GM20000 (cell line): Measurements from ENCODE around the gene KCNMA1.

Experiments
- DNase-seq: peaks from one replicate; pipeline ENCODE4 v3.0.0; 2012; ENCODE audit warnings: low spot score
- TF ChIP-seq, protein P1 (sequence below): IDR thresholded peaks from 2 replicates; pipeline ENCODE4 v1.5.1; 2012; ENCODE audit warnings: mild to moderate bottlenecking, control low read depth; ENCODE audit errors: extremely low read depth, missing control alignments

KCNMA1 gene

DNA sequence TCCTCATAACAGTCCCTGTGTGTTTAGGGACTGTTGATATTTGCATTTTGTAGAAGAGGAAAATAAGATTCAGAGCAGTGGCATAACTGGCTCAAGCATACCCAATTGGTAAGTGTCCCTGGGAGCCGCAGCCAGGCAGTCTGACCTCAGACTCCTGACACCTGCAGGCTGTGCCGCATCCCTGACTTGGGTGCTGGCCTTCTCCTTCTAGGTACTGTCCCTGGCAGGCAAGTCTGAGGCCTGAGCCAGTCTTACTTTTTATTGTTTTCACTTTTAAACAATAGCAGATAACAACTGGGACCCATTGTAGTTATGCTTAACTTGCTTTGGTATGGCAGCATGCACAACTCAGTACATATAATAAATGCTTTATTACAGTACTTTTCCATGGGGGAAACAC is 717.0 kb downstream of the KCNMA1 start:
- DNase-seq = no peak
- TF ChIP-seq, protein P1, sequence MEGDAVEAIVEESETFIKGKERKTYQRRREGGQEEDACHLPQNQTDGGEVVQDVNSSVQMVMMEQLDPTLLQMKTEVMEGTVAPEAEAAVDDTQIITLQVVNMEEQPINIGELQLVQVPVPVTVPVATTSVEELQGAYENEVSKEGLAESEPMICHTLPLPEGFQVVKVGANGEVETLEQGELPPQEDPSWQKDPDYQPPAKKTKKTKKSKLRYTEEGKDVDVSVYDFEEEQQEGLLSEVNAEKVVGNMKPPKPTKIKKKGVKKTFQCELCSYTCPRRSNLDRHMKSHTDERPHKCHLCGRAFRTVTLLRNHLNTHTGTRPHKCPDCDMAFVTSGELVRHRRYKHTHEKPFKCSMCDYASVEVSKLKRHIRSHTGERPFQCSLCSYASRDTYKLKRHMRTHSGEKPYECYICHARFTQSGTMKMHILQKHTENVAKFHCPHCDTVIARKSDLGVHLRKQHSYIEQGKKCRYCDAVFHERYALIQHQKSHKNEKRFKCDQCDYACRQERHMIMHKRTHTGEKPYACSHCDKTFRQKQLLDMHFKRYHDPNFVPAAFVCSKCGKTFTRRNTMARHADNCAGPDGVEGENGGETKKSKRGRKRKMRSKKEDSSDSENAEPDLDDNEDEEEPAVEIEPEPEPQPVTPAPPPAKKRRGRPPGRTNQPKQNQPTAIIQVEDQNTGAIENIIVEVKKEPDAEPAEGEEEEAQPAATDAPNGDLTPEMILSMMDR = no peak

DNA sequence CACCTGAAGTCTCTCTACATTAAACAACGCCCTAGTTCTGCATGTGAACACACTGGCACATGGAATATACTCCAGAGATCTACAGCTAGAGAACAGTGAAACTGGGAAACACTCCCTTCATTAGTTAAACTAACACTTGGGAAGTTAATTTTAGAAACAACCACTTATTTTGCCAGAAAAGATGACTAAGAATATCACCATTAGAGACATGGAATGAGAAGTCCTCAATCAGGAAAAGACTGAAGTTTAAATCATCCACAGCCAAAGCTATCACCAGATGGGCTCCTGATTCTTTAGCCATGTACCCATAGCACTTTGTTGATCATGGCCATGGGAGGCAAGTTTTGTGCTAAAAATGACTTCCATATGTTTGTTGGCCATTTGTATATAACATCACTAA is 719.5 kb downstream of the KCNMA1 start:
- DNase-seq = no peak
- TF ChIP-seq, protein P1 = no peak

DNA sequence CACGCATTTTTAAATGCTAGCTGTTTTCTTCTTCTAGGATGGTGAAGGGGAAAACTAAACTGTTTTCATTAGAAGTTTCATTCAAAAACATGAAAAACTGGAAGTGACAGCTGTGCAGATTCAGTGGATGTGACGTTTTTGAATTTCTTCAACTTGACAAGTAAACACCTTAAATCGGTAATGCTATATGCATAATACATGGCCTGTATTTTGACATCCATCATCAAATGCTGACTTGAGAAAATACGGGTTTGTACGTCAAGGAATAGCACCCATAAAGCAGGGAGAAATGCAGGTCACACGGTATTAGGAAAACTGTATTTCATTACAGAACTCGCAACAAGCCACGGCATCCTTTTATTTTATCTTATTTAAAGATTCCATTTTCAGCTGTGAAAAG is 720.5 kb downstream of the KCNMA1 start:
- TF ChIP-seq, protein P1 = no peak

DNA sequence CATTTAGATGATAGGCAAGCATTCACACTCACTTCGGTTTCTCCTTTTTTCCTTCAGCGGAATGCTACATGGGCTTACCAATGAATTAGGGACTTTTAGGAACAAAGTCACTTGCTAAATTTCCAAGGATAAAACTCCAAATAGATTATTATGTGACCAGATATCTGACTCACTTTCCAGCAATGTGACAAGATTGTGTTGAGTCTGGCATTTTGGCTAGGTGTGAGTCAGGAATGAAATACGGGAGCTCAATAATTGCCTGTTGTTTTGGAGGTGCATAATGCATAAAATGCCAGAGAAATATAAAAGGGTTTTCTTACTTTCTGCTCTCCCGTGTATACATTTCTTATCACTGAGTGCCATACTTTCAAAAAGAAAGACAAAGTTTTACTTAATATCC is 721.1 kb downstream of the KCNMA1 start:
- TF ChIP-seq, protein P1 = no peak
- no peak for DNase-seq

More for the DNA sequence above, 720.5 kb downstream of the KCNMA1 start:
- DNase-seq = no peak

DNA sequence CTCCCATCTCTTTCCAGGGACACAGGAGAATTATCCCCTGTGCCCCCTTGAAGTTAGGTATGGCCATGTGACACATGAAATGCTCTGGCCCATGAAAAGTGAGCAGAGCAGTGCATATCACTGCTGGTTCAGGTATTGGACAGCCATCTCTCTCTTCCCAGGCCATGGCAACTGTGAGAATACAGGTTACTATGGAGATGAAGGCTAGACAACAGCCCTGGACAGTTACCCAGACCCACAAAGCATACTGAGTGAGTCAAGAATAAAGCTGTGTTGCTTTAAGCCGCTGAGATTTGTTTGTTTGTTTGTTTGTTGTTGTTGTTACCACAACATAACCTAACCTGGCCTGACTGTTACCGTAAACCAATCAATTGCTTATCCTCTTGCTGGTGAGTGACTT is 722.3 kb downstream of the KCNMA1 start:
- TF ChIP-seq, protein P1 = no peak
- no peak for DNase-seq

DNA sequence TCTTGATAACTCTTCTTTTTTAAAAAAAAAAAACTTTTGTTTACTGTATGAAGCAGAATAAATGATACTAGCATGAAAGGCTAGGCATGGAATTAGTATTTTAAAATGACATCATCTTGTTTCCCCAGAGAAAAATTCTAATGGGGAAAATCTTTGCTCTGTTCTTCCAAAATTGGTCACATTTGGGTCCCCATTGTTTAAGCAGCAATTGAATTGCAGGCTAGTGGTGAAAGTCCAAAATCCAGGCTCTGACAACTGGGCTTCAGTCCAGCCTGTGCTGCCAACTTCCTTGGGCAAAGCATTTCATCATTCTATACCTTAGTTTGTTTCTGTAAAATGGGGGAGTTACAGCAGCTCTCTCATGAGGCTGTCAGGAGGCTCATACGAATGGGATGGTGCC is 726.4 kb downstream of the KCNMA1 start:
- TF ChIP-seq, protein P1 = no peak

DNA sequence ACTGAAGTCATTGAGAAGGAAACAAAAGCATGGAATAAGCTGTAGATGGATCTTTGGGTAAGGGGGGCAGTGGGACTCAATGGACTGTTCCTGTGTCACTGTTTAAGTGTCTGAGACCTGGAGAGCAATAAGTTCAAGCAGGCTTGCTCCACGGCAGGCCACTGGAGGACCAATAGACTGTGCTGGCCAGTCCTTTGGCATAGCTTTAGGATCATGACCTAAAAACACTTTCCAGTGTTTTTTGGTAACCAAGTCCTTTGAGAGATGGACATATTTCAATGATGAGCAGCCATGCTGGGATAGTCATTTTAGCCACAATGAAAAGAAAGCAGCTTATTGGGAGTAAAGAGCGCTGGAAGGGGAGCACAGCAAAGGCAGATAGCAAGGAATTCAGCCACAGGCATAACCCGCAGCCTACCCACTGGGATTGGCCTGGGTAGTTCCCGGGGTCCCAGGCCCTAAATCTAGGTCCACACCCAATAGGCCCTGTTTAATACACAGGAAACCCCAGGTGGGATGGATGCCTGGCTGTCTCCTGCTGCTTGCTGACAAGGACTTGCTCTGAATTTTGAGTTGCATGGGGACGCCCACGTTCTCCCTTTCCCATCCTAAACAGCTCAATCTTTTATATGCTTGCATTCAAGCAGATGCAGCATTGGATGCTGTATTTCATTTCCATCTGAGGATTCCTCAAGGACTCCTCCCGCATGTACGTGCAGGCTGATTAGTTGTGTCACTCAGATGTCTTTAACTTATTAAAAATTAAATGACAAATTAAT is 727.2 kb downstream of the KCNMA1 start:
- TF ChIP-seq, protein P1 = no peak

More for the DNA sequence above, 726.4 kb downstream of the KCNMA1 start:
- DNase-seq = no peak

More for the DNA sequence above, 727.2 kb downstream of the KCNMA1 start:
- no peak for DNase-seq
